ENCODE measurements around the gene C1orf167.
A peak's percentile ranks its signal among the peaks of the same experiment; 100 is the strongest.

The C1orf167 gene

GRCh38 chr1:11761988-11762406, at the start of gene C1orf167:
Gene C1orf167 (plus strand): TSS chr1:11762193. CDS start chr1:11764401, 2,208 bp downstream.
- no peak for TF ChIP-seq CTCF (IDR thresholded peaks at IDR 0.05)

GRCh38 chr1:11712285-11712684, 49.7 kb upstream of the C1orf167 start:
- TF ChIP-seq CTCF (IDR thresholded peaks at IDR 0.05), result no peak

GRCh38 chr1:11713095-11713494, 48.9 kb upstream of the C1orf167 start:
- TF ChIP-seq CTCF (IDR thresholded peaks at IDR 0.05), result no peak

GRCh38 chr1:11714831-11715575, 47.0 kb upstream of the C1orf167 start:
- no peak for TF ChIP-seq CTCF (IDR thresholded peaks at IDR 0.05)

- peak; percentile 97 for TF ChIP-seq CTCF (IDR thresholded peaks at IDR 0.05)
Measured at GRCh38 chr1:11719313-11720032, 42.5 kb upstream of the C1orf167 start.

- TF ChIP-seq CTCF (IDR thresholded peaks at IDR 0.05), result peak; percentile 8; the same call in 1 of the 2 replicates
Measured at GRCh38 chr1:11720033-11720376, 42.0 kb upstream of the C1orf167 start.

- TF ChIP-seq CTCF (IDR thresholded peaks at IDR 0.05), result no peak
Measured at GRCh38 chr1:11720525-11720924, 41.5 kb upstream of the C1orf167 start.
